ENCODE measurements around the gene FAIM2.

The FAIM2 gene

GRCh38 chr12:49939307-49939706 is 35.6 kb upstream of the FAIM2 start:
- DNase-seq: no peak

GRCh38 chr12:49937639-49938300 is 34.1 kb upstream of the FAIM2 start:
- DNase-seq: no peak

- no peak for DNase-seq
Measured at GRCh38 chr12:49936925-49937324, 33.2 kb upstream of the FAIM2 start.

GRCh38 chr12:49934505-49934904 is 30.8 kb upstream of the FAIM2 start:
- DNase-seq: no peak

- DNase-seq: no peak
Measured at GRCh38 chr12:49933796-49934195, 30.1 kb upstream of the FAIM2 start.

- no peak for DNase-seq
Measured at GRCh38 chr12:49932533-49933130, 28.9 kb upstream of the FAIM2 start.

- no peak for DNase-seq
Measured at GRCh38 chr12:49932023-49932422, 28.3 kb upstream of the FAIM2 start.

GRCh38 chr12:49930515-49931288 is 27.0 kb upstream of the FAIM2 start:
- DNase-seq: no peak

GRCh38 chr12:49929581-49929980 is 25.9 kb upstream of the FAIM2 start:
- DNase-seq: no peak

GRCh38 chr12:49928471-49928870 is 24.8 kb upstream of the FAIM2 start:
- no peak for DNase-seq

- no peak for DNase-seq
Measured at GRCh38 chr12:49925433-49926204, 21.9 kb upstream of the FAIM2 start.

- DNase-seq: no peak
Measured at GRCh38 chr12:49924628-49925246, 21.0 kb upstream of the FAIM2 start.

GRCh38 chr12:49923880-49924556 is 20.3 kb upstream of the FAIM2 start:
- no peak for DNase-seq

- no peak for DNase-seq
Measured at GRCh38 chr12:49923035-49923644, 19.4 kb upstream of the FAIM2 start.

- no peak for DNase-seq
Measured at GRCh38 chr12:49922349-49923034, 18.8 kb upstream of the FAIM2 start.

GRCh38 chr12:49921936-49922335 is 18.2 kb upstream of the FAIM2 start:
- no peak for DNase-seq

GRCh38 chr12:49921299-49921698 is 17.6 kb upstream of the FAIM2 start:
- no peak for DNase-seq

- DNase-seq: no peak
Measured at GRCh38 chr12:49920915-49921286, 17.2 kb upstream of the FAIM2 start.

GRCh38 chr12:49920241-49920914 is 16.7 kb upstream of the FAIM2 start:
- no peak for DNase-seq

- no peak for DNase-seq
Measured at GRCh38 chr12:49917788-49918173, 14.1 kb upstream of the FAIM2 start.
